K562 (cell line): ENCODE results near the gene CEP295NL. TPM values are rescaled to one million over a fixed set of nuclear protein-coding genes. Genes with fewer than 3 reads are reported as not detected.
A peak's percentile ranks its signal among the peaks of the same experiment; 100 is the strongest.

ENCODE experiments used
- ATAC-seq: fragments of 200-7000 bp; cut with Tn5 transposase; 3 replicates; pipeline ENCODE4 v1.9.1; 2020; ENCODE audit warnings: moderate library complexity
- Bru-seq: library from RNA; stranded (reverse); fragments of 400-500 nt; gene quantifications from one replicate; lab custom pipeline; 2021; lab: Mats Ljungman, UMichigan
- BruChase-seq, 2 experiments: library from RNA; stranded (reverse); fragments of 400-500 nt; gene quantifications; one replicate each; lab custom pipeline; 2021; lab: Mats Ljungman, UMichigan
- BruUV-seq: library from RNA; stranded (reverse); fragments of 400-500 nt; replicated peaks from 2 replicates; lab custom pipeline; 2021; lab: Mats Ljungman, UMichigan
- CTCF ChIA-PET: fragments of 300-600 bp; formaldehyde crosslinking; extraction: SDS; loops from one replicate; lab custom pipeline; 2021; ENCODE audit warnings: low intra/inter-chr PET ratio; lab: Yijun Ruan, JAX
- POLR2A ChIA-PET: fragments of 300-600, 350-650 bp; sonication (Branson Sonifier 250); formaldehyde crosslinking; extraction: SDS; loops from one replicate; lab custom pipeline; 2021; ENCODE audit warnings: antibody characterized with exemption, inconsistent platforms; lab: Yijun Ruan, JAX
- DNase-seq, 4 experiments: peaks; one replicate each; pipeline versions ENCODE4 v3.0.0 to v3.0.0-alpha.2; 2011 to 2018; ENCODE audit warnings: low spot score in 3 of 4, mixed read lengths in 3 of 4; ENCODE audit errors: extremely low read depth in 1 of 4
- FAIRE-seq: peaks from 2 replicates; lab custom pipeline; 2011; peaks lifted over from hg19 to GRCh38; lab: Jason Lieb, UNC
- H2AFZ ChIP-seq: 2 replicates; pipeline ENCODE4 v1.6.0; 2011; ENCODE audit warnings: low read depth, low read length, control low read depth, inconsistent platforms
- H3K27ac ChIP-seq: fragments of 200-600 bp; 3 replicates; pipeline ENCODE4 v1.8.0; 2011; ENCODE audit warnings: low read depth, mild to moderate bottlenecking, control low read depth, inconsistent platforms, low read length, moderate library complexity, mixed read lengths; ENCODE audit errors: extremely low read depth
- H3K27me3 ChIP-seq, 2 experiments: fragments of 300-600 bp in 1 of 2; 2 replicates in 1 of 2; 3 replicates in 1 of 2; pipeline versions ENCODE4 v1.6.0 to v1.8.0; 2011; ENCODE audit warnings: inconsistent platforms in 2 of 2, low read length in 2 of 2, mild to moderate bottlenecking in 1 of 2, mixed read lengths in 1 of 2, moderate library complexity in 1 of 2; ENCODE audit not compliant: control insufficient read depth in 2 of 2, insufficient read depth in 2 of 2
- H3K36me3 ChIP-seq: fragments of 300-600 bp; 3 replicates; pipeline ENCODE4 v1.8.0; 2011; ENCODE audit warnings: mild to moderate bottlenecking, low read length, inconsistent platforms; ENCODE audit not compliant: control insufficient read depth, insufficient read depth
- H3K4me1 ChIP-seq, 2 experiments: fragments of 200-600 bp in 1 of 2; replicated peaks in 1 of 2; 2 replicates in 1 of 2; 3 replicates in 1 of 2; pipeline versions ENCODE4 v1.5.1 to v1.8.0; 2011; ENCODE audit warnings: inconsistent platforms in 2 of 2, low read length in 2 of 2, mild to moderate bottlenecking in 1 of 2, mixed read lengths in 1 of 2, moderate library complexity in 1 of 2; ENCODE audit not compliant: control insufficient read depth in 2 of 2, insufficient read depth in 2 of 2
- H3K4me2 ChIP-seq: 2 replicates; pipeline ENCODE4 v1.6.1; 2011; ENCODE audit warnings: low read length, control low read depth, inconsistent platforms, mixed read lengths; ENCODE audit not compliant: insufficient read depth
- H3K4me3 ChIP-seq: fragments of 200-600 bp; sonication (generic), shearing (Covaris generic); 2 replicates; pipeline ENCODE4 v1.5.1; 2016; ENCODE audit warnings: control low read depth, inconsistent platforms
- H3K79me2 ChIP-seq: fragments of 200-600 bp; 3 replicates; pipeline ENCODE4 v1.8.0; 2011; ENCODE audit warnings: low read length, inconsistent platforms; ENCODE audit not compliant: control insufficient read depth, insufficient read depth
- H3K9ac ChIP-seq, 2 experiments: 2 replicates each; pipeline versions ENCODE4 v1.6.0 to v1.6.1; 2011; ENCODE audit warnings: low read depth in 2 of 2, low read length in 2 of 2, control low read depth in 1 of 2, inconsistent platforms in 1 of 2, mild to moderate bottlenecking in 1 of 2, mixed read lengths in 1 of 2; ENCODE audit not compliant: insufficient read depth in 1 of 2
- H3K9me1 ChIP-seq: one replicate; pipeline ENCODE4 v1.6.0; 2011; ENCODE audit warnings: inconsistent platforms, mild to moderate bottlenecking, low read length, moderate library complexity; ENCODE audit not compliant: control insufficient read depth, insufficient read depth
- H3K9me3 ChIP-seq: replicated peaks from 2 replicates; pipeline ENCODE4 v1.5.1; 2011; ENCODE audit warnings: low read depth, low read length, inconsistent platforms; ENCODE audit not compliant: control insufficient read depth, insufficient read depth
- H4K20me1 ChIP-seq: replicated peaks from 2 replicates; pipeline ENCODE4 v1.6.1; 2011; ENCODE audit warnings: low read length, inconsistent platforms, mixed read lengths; ENCODE audit not compliant: control insufficient read depth, insufficient read depth
- ATF1 ChIP-seq, 2 experiments: fragments of 450-650 bp in 1 of 2; IDR thresholded peaks; 2 replicates each; pipeline ENCODE4 v1.6.1; 2016; ENCODE audit warnings: missing compliant biosample characterization in 1 of 2, missing genetic modification characterization in 1 of 2
- RFX1 ChIP-seq: fragments of 450-650 bp; IDR thresholded peaks from 2 replicates; pipeline ENCODE4 v1.6.1; 2016; ENCODE audit warnings: mild to moderate bottlenecking, moderate library complexity
- STAT5B ChIP-seq: fragments of 250-450 bp; sonication (Bioruptor Pico); IDR thresholded peaks from 2 replicates; pipeline ENCODE4 v1.8.0; 2021; ENCODE audit warnings: mild to moderate bottlenecking, inconsistent platforms
- ZNF124 ChIP-seq: sonication (generic); formaldehyde crosslinking; IDR thresholded peaks from 2 replicates; pipeline ENCODE4 v1.8.1; 2022; ENCODE audit warnings: missing genetic modification reagents
- ZNF57 ChIP-seq: fragments of 450-650 bp; formaldehyde crosslinking; IDR thresholded peaks from 2 replicates; pipeline ENCODE4 v1.4.0; 2020; ENCODE audit warnings: mild to moderate bottlenecking, moderate library complexity
- WGBS: fragments of 100-300 bp; shearing (Covaris generic); methylation state at CpG from one replicate; pipeline ENCODE4 v1.1.6; 2016; ENCODE audit warnings: low coverage, mixed read lengths; ENCODE audit not compliant: insufficient coverage; ENCODE audit errors: missing lambda C conversion rate; 5-methylcytosine and 5-hydroxymethylcytosine counted together
- in situ Hi-C: fragments of 300-500 bp; cut with MboI; formaldehyde crosslinking; loops from 4 replicates; pipeline ENCODE4 v1.15.0; 2018; ENCODE audit warnings: inconsistent platforms, mixed read lengths
- intact Hi-C: fragments of 100-400 bp; cut with micrococcal nuclease; formaldehyde crosslinking; loops from 2 replicates; pipeline ENCODE4 v1.14.2; 2022
- long read RNA-seq, 3 experiments: library from polyadenylated mRNA in 2 of 3; library from RNA in 1 of 3; unstranded in 2 of 3; stranded (forward) in 1 of 3; transcript quantifications; one replicate each; pipeline ENCODE4 v2.0.0, GENCODE V29; 2019 to 2022
- polyA minus RNA-seq, 3 experiments: library from RNA; depleted of rRNA, polyadenylated mRNA; stranded (reverse); fragments of >200 nt; gene quantifications; 2 replicates each; pipeline ENCODE4 v1.2.3, GENCODE V29; 2011
- polyA plus RNA-seq, 8 experiments: library from polyadenylated mRNA; depleted of rRNA in 4 of 8; stranded (reverse) in 5 of 8; unstranded in 3 of 8; fragments of >200 nt; fragmentation: Nextera tagmentation in 2 of 8; fragmentation: Illumina TruSeq in 1 of 8; extraction: Ambion mirVana in 2 of 8; extraction: Trizol in 1 of 8; gene quantifications; 2 replicates each; pipeline versions ENCODE4 v1.2.1 to v1.2.3, GENCODE V29; 2011 to 2014; ENCODE audit warnings: inconsistent platforms in 1 of 8, missing spikeins in 1 of 8
- total RNA-seq, 7 experiments: library from RNA; depleted of rRNA in 6 of 7; stranded (reverse); fragments of >200 nt in 6 of 7; fragmentation: Illumina TruSeq in 2 of 7; extraction: Trizol in 2 of 7; gene quantifications; 2 replicates each; pipeline versions ENCODE4 v1.2.1 to v1.2.3, GENCODE V29; 2011 to 2021; ENCODE audit warnings: low replicate concordance in 1 of 7
- TF ChIP-seq, protein P1 (sequence below), 2 experiments: fragments of 450-650 bp in 1 of 2; sonication (generic) in 1 of 2; formaldehyde crosslinking in 1 of 2; IDR thresholded peaks in 1 of 2; conservative IDR thresholded peaks in 1 of 2; 2 replicates each; pipeline versions ENCODE4 v1.6.1 to v1.8.1; 2016 to 2023; ENCODE audit warnings: mild to moderate bottlenecking in 2 of 2, moderate library complexity in 2 of 2, inconsistent platforms in 1 of 2, missing genetic modification reagents in 1 of 2
- TF ChIP-seq, protein P2 (sequence below): sonication (generic); formaldehyde crosslinking; IDR thresholded peaks from 2 replicates; pipeline ENCODE4 v1.8.0; 2022; ENCODE audit warnings: missing genetic modification reagents, mild to moderate bottlenecking, moderate library complexity, borderline replicate concordance
- TF ChIP-seq, protein P3 (sequence below): sonication (generic); formaldehyde crosslinking; IDR thresholded peaks from 2 replicates; pipeline ENCODE4 v1.5.0; 2020; ENCODE audit warnings: missing genetic modification reagents

Gene CEP295NL, protein sequence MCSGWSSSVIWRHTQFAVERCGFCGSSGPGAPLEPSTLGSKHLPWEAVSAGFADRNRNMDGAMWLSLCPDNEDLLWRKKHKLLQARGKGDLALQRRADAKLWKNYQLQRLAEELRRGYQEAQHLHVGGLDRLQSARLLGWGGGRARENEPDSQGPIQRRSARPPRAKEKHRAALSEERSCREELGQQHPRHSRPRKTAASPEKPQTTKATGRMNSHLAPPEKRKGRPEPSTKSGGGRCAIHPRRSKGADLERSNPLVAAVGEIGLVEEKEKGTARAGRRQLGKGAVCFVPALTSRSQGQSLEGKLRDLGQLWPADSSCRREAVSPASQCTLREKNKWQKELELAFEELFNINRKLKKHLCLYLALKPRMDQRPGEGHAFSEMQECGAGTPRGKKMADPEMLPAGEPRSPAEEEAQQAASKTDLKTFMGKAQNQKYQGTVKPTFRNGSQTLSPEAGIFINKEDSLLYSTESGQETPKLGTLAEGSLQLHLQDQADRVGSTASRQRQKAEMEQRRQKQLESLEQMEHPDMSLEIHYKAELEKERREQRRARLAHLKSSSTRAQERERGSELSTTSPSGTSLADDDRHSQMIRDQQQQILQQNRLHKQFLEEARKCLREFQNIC
- total RNA-seq (2011; cell fraction: chromatin; rRNA removed; ENCODE audit: low replicate concordance): not detected in 2 replicates
- not detected in 2 replicates for total RNA-seq (2011; cell fraction: nucleolus; rRNA removed)
- not detected in 2 replicates for total RNA-seq (2011; cell fraction: nucleoplasm; rRNA removed)
- not detected in 2 replicates for total RNA-seq (2014; rRNA removed)
- total RNA-seq (2014; rRNA removed; fragmentation: Illumina TruSeq; extraction: Trizol): not detected in 2 replicates
- total RNA-seq (2015; rRNA removed; fragmentation: Illumina TruSeq; extraction: Trizol): not detected in 2 replicates
- total RNA-seq (2021): not detected in 2 replicates
- not detected in 2 replicates for polyA plus RNA-seq (2011; rRNA removed)
- polyA plus RNA-seq (2011; cell fraction: cytosol; rRNA removed): not detected in 2 replicates
- polyA plus RNA-seq (2011; cell fraction: nucleus; rRNA removed): not detected in 2 replicates
- not detected in 2 replicates for polyA plus RNA-seq (2012)
- not detected in 2 replicates for polyA plus RNA-seq (2014; fragmentation: Illumina TruSeq; extraction: Trizol)
- not detected for polyA plus RNA-seq (2014; fragmentation: Nextera tagmentation; extraction: Ambion mirVana)
- not detected in 2 replicates for polyA plus RNA-seq (2014; rRNA removed)
- polyA minus RNA-seq (2011; rRNA and poly(A)+ RNA removed): not detected in 2 replicates
- polyA minus RNA-seq (2011; cell fraction: cytosol; rRNA and poly(A)+ RNA removed): not detected in 2 replicates
- polyA minus RNA-seq (2011; cell fraction: nucleus; rRNA and poly(A)+ RNA removed): not detected in 2 replicates
- not detected for Bru-seq, nascent RNA
- BruChase-seq, experiment 1, labeled RNA remaining after a 2-hour chase: percentile 20 among the genes with signal in this experiment
- BruChase-seq, experiment 2, labeled RNA remaining after a 6-hour chase: not detected
- long read RNA-seq, experiment 1: 0 reads
- long read RNA-seq, experiment 2: 0 reads
- long read RNA-seq, experiment 3: 0 reads

DNA sequence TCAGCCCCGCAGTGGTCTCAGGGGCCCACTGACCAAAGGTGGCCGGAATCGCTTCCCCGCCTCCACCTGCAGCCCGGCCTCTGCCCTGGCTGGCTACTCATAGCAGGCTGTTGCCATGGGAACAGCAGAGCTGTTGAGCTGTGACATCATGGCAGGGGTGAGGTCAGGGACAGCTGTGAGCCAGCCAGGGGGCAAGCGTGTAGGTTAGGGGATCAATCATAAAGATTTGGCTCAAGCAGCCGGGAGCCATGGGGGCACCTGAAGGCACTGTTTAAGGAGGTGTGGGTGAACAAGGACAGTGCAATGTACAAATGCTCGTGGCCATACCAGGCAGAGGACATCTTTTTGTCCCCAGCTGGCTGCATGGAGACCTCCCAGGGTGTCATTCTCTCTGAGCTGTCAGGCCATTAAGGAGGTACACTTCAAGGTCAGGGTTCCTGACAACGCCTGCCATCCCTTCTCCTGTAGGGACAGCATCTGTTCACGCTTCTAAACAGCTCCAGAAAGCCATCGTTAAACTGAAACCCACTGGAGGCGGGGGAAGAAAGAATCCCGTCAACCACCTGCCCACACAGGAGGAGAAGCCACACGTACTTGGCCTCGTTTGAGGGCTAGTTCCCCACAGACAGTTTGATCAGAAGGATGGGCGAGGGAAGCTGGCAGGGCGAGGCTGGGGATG, at the start of gene CEP295NL:
Gene CEP295NL, minus strand, starts transcription at position 101 of the 679 bp plus-strand sequence. CDS start 1,373 bp downstream, outside the sequence.
- ChIA-PET POLR2A (no interaction called here), CTCF (no interaction called here)
- ATAC-seq (peak; percentile 70), DNase-seq (peak; percentile 33 to 42 (median 40)), FAIRE-seq (no peak)
- no peak within 1 kb of the TSS for H3K27ac ChIP-seq
- H3K4me2 ChIP-seq: no peak within 1 kb of the TSS
- H3K27me3 ChIP-seq: peaks cover 51 to 81% of the 10 kb centered on the region in 2 experiments
- H3K9ac ChIP-seq: no peak within 1 kb of the TSS; a peak in 1 of 4 replicates
- intact Hi-C loops (no loop called here), in situ Hi-C loops (no loop called here)
- no peaks in the 10 kb centered on the region for H3K9me3 ChIP-seq
- H2AFZ ChIP-seq: no peak within 1 kb of the TSS
- no peak within 1 kb of the TSS for H3K4me3 ChIP-seq
- no TSS peak for BruUV-seq
- H4K20me1 ChIP-seq: peaks cover 7% of the 10 kb centered on the region; the same call in 1 of the 2 replicates
- H3K79me2 ChIP-seq: no peaks in the 10 kb centered on the region
- H3K9me1 ChIP-seq: no peaks in the 10 kb centered on the region
- H3K4me1 ChIP-seq: peaks cover 0 to 14% of the 10 kb centered on the region in 2 experiments; a peak in 2 of 5 replicates
- no peaks in the 10 kb centered on the region for H3K36me3 ChIP-seq
- peak; percentile 90 for TF ChIP-seq RFX1
- TF ChIP-seq, protein P1, sequence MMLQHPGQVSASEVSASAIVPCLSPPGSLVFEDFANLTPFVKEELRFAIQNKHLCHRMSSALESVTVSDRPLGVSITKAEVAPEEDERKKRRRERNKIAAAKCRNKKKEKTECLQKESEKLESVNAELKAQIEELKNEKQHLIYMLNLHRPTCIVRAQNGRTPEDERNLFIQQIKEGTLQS (IDR thresholded peaks at IDR 0.05): peak; percentile 22; the same call in 1 of the 2 replicates
- TF ChIP-seq, protein P1 (CRISPR knock-in tag; conservative IDR thresholded peaks at IDR 0.05): no peak
- TF ChIP-seq ZNF124: no peak
- TF ChIP-seq STAT5B (CRISPR knock-in tag): no peak
- TF ChIP-seq, protein P2, sequence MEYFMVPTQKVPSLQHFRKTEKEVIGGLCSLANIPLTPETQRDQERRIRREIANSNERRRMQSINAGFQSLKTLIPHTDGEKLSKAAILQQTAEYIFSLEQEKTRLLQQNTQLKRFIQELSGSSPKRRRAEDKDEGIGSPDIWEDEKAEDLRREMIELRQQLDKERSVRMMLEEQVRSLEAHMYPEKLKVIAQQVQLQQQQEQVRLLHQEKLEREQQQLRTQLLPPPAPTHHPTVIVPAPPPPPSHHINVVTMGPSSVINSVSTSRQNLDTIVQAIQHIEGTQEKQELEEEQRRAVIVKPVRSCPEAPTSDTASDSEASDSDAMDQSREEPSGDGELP (CRISPR knock-in tag): peak; percentile 53; the same call in 1 of the 2 replicates
- TF ChIP-seq ATF1 (CRISPR knock-in tag; IDR thresholded peaks at IDR 0.05): no peak
- TF ChIP-seq ATF1 (tag; IDR thresholded peaks at IDR 0.05): 0 out of 2 replicates have a peak, but pooled peaks have one; percentile 9
- TF ChIP-seq, protein P3, sequence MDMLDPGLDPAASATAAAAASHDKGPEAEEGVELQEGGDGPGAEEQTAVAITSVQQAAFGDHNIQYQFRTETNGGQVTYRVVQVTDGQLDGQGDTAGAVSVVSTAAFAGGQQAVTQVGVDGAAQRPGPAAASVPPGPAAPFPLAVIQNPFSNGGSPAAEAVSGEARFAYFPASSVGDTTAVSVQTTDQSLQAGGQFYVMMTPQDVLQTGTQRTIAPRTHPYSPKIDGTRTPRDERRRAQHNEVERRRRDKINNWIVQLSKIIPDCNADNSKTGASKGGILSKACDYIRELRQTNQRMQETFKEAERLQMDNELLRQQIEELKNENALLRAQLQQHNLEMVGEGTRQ (CRISPR knock-in tag): no peak
- no peak for TF ChIP-seq ZNF57 (CRISPR knock-in tag)
- 2% methylated on average over 16 of the region's 17 CpGs for WGBS
